HCEC 1CT (cell line): ENCODE data around the gene ISCU.
"Not testable (repeated sequence)": the region's sequence is repeated elsewhere in the genome, so short reads cannot be mapped to it uniquely, and the experiment has no call there.

Experiments
- DNase-seq: peaks from one replicate; pipeline ENCODE4 v3.0.0-alpha.2; 2017

ISCU gene

GRCh38 chr12:108547686-108548085 is 14.7 kb upstream of the ISCU start:
- no peak for DNase-seq

- DNase-seq: no peak
Measured at GRCh38 chr12:108548954-108549521, 13.4 kb upstream of the ISCU start.

- DNase-seq: peak; percentile 9
Measured at GRCh38 chr12:108551535-108551934, 10.9 kb upstream of the ISCU start.

- no peak for DNase-seq
Measured at GRCh38 chr12:108553799-108554198, 8.6 kb upstream of the ISCU start.

GRCh38 chr12:108555383-108555782 is 7.0 kb upstream of the ISCU start:
- DNase-seq: not testable (repeated sequence)

GRCh38 chr12:108559007-108559655 is 3.3 kb upstream of the ISCU start:
- no peak for DNase-seq

GRCh38 chr12:108559748-108560147 is 2.6 kb upstream of the ISCU start:
- no peak for DNase-seq

- DNase-seq: peak; percentile 45
Measured at GRCh38 chr12:108560321-108560721, 2.1 kb upstream of the ISCU start.

GRCh38 chr12:108560752-108561719 is 1.4 kb upstream of the ISCU start, which contains the start of gene SART3:
SART3 (minus strand) TSS chr12:108561173; CDS start chr12:108561154, 19 bp downstream.
- peak; percentile 92 for DNase-seq

- DNase-seq: no peak
Measured at GRCh38 chr12:108561852-108562347, 496 bp upstream of the ISCU start.

- DNase-seq: peak; percentile 85
Measured at GRCh38 chr12:108563136-108563803, 874 bp downstream of the ISCU start.

- no peak for DNase-seq
Measured at GRCh38 chr12:108563804-108564151, 1.4 kb downstream of the ISCU start.

GRCh38 chr12:108564724-108565123 is 2.3 kb downstream of the ISCU start:
- no peak for DNase-seq

GRCh38 chr12:108565146-108565545 is 2.8 kb downstream of the ISCU start:
- no peak for DNase-seq

- DNase-seq: peak; percentile 68
Measured at GRCh38 chr12:108565976-108566375, 3.6 kb downstream of the ISCU start.

- DNase-seq: no peak
Measured at GRCh38 chr12:108566452-108566851, 4.1 kb downstream of the ISCU start.

- DNase-seq: no peak
Measured at GRCh38 chr12:108567406-108568337, 5.3 kb downstream of the ISCU start.

GRCh38 chr12:108568338-108569154 is 6.2 kb downstream of the ISCU start:
- no peak for DNase-seq

GRCh38 chr12:108570743-108571608 is 8.6 kb downstream of the ISCU start:
- peak; percentile 68 for DNase-seq
